Stimulated activated CD8-positive, alpha-beta memory T cell treated with anti-CD3 and anti-CD28 coated beads, Interleukin-12 subunit alpha, Interleukin-12 subunit beta, amount 100 ng/mL, for 4 hours (primary cell): Measurements from ENCODE around the gene CNPPD1.

Experiments
- DNase-seq: peaks from one replicate; pipeline ENCODE4 v3.0.0-alpha.2; 2020; ENCODE audit warnings: low read depth

Gene CNPPD1

GRCh38 chr2:219176818-219177551 lies at the start of gene CNPPD1:
CNPPD1 (minus strand) TSS chr2:219176925; CDS start chr2:219176828, 97 bp downstream.
- peak; percentile 77 for DNase-seq

- no peak for DNase-seq
Measured at GRCh38 chr2:219225350-219225749, 48.6 kb upstream of the CNPPD1 start.

GRCh38 chr2:219223831-219224610 lies 47.3 kb upstream of the CNPPD1 start:
- DNase-seq, result no peak

- DNase-seq, result no peak
Measured at GRCh38 chr2:219221957-219222518, 45.3 kb upstream of the CNPPD1 start.

- DNase-seq, result no peak
Measured at GRCh38 chr2:219220652-219221402, 44.1 kb upstream of the CNPPD1 start.

- no peak for DNase-seq
Measured at GRCh38 chr2:219219784-219220532, 43.2 kb upstream of the CNPPD1 start.

- DNase-seq, result peak; percentile 73
Measured at GRCh38 chr2:219218732-219219701, 42.3 kb upstream of the CNPPD1 start, which contains the start of gene ABCB6. ABCB6 (minus strand) TSS chr2:219218958; CDS start chr2:219218673, 285 bp downstream.

- DNase-seq, result no peak
Measured at GRCh38 chr2:219218217-219218731, 41.5 kb upstream of the CNPPD1 start.

GRCh38 chr2:219216535-219216915 lies 39.8 kb upstream of the CNPPD1 start:
- DNase-seq, result no peak

GRCh38 chr2:219215871-219216534 lies 39.3 kb upstream of the CNPPD1 start:
- DNase-seq, result no peak

- DNase-seq, result no peak
Measured at GRCh38 chr2:219214786-219215185, 38.1 kb upstream of the CNPPD1 start.

GRCh38 chr2:219214141-219214540 lies 37.4 kb upstream of the CNPPD1 start:
- no peak for DNase-seq

- DNase-seq, result no peak
Measured at GRCh38 chr2:219213486-219214071, 36.9 kb upstream of the CNPPD1 start.

GRCh38 chr2:219213026-219213415 lies 36.3 kb upstream of the CNPPD1 start:
- DNase-seq, result no peak

GRCh38 chr2:219210886-219211362 lies 34.2 kb upstream of the CNPPD1 start:
- DNase-seq, result no peak

GRCh38 chr2:219210196-219210885 lies 33.6 kb upstream of the CNPPD1 start:
- DNase-seq, result no peak

- no peak for DNase-seq
Measured at GRCh38 chr2:219209236-219210195, 32.8 kb upstream of the CNPPD1 start.
